Kidney epithelial cell (primary cell): ENCODE measurements around the gene P2RY11. TPM values are rescaled to one million over a fixed set of nuclear protein-coding genes. Genes with fewer than 3 reads are reported as not detected.

ENCODE experiments used
- DNase-seq: peaks from one replicate; pipeline ENCODE4 v3.0.0-alpha.2; 2010; ENCODE audit warnings: low read depth
- H3K27me3 ChIP-seq: 2 replicates; pipeline ENCODE4 v1.6.0; 2011; ENCODE audit warnings: low read length; ENCODE audit not compliant: control insufficient read depth, insufficient read depth
- H3K36me3 ChIP-seq: 2 replicates; pipeline ENCODE4 v1.5.1; 2011; ENCODE audit warnings: low read length; ENCODE audit not compliant: control insufficient read depth, insufficient read depth
- H3K4me3 ChIP-seq: 2 replicates; pipeline ENCODE4 v1.5.1; 2011; ENCODE audit warnings: low read depth, mild to moderate bottlenecking, control low read depth, low read length
- CTCF ChIP-seq: IDR thresholded peaks from 2 replicates; pipeline ENCODE4 v1.5.1; 2011; ENCODE audit warnings: mild to moderate bottlenecking, moderate library complexity, low read length, control low read depth, inconsistent platforms; ENCODE audit not compliant: insufficient read depth, poor library complexity, severe bottlenecking
- total RNA-seq: library from RNA; depleted of rRNA; stranded (reverse); fragments of >200 nt; gene quantifications from 2 replicates; pipeline ENCODE4 v1.2.3, GENCODE V29; 2015

P2RY11 gene
- total RNA-seq, 1 donor from 2014 or later, result 6.3 TPM

GRCh38 chr19:10095948-10096614 is 15.4 kb upstream of the P2RY11 start:
- Histone ChIP-seq H3K27me3 (no peaks in the 10 kb centered on the region), H3K4me3 (peak overlapping the region; percentile 42), H3K36me3 (no peaks in the 10 kb centered on the region)
- TF ChIP-seq CTCF, result no peak
- peak; percentile 53 for DNase-seq

- TF ChIP-seq CTCF, result no peak
Measured at GRCh38 chr19:10096615-10096963, 14.9 kb upstream of the P2RY11 start.

GRCh38 chr19:10100163-10100785 is 11.2 kb upstream of the P2RY11 start:
- TF ChIP-seq CTCF, result no peak
- Histone ChIP-seq H3K4me3 (no peak overlapping the region), H3K36me3 (no peaks in the 10 kb centered on the region), H3K27me3 (no peaks in the 10 kb centered on the region)
- DNase-seq, result no peak

More at GRCh38 chr19:10096615-10096963, 14.9 kb upstream of the P2RY11 start:
- no peak for DNase-seq
- Histone ChIP-seq H3K4me3 (peak overlapping the region; percentile 42), H3K36me3 (no peaks in the 10 kb centered on the region), H3K27me3 (no peaks in the 10 kb centered on the region)

- H3K4me3 ChIP-seq, result no peak overlapping the region
- H3K36me3 ChIP-seq, result no peaks in the 10 kb centered on the region
- TF ChIP-seq CTCF, result no peak
- no peak for DNase-seq
- no peaks in the 10 kb centered on the region for H3K27me3 ChIP-seq
Measured at GRCh38 chr19:10102787-10103236, 8.7 kb upstream of the P2RY11 start.

- H3K4me3 ChIP-seq, result no peak overlapping the region
- TF ChIP-seq CTCF, result no peak
- no peak for DNase-seq
- H3K36me3 ChIP-seq, result peaks cover 3% of the 10 kb centered on the region
- H3K27me3 ChIP-seq, result no peaks in the 10 kb centered on the region
Measured at GRCh38 chr19:10104130-10104513, 7.4 kb upstream of the P2RY11 start.
